Measurements from ENCODE around the gene RTBDN.

The RTBDN gene

DNA sequence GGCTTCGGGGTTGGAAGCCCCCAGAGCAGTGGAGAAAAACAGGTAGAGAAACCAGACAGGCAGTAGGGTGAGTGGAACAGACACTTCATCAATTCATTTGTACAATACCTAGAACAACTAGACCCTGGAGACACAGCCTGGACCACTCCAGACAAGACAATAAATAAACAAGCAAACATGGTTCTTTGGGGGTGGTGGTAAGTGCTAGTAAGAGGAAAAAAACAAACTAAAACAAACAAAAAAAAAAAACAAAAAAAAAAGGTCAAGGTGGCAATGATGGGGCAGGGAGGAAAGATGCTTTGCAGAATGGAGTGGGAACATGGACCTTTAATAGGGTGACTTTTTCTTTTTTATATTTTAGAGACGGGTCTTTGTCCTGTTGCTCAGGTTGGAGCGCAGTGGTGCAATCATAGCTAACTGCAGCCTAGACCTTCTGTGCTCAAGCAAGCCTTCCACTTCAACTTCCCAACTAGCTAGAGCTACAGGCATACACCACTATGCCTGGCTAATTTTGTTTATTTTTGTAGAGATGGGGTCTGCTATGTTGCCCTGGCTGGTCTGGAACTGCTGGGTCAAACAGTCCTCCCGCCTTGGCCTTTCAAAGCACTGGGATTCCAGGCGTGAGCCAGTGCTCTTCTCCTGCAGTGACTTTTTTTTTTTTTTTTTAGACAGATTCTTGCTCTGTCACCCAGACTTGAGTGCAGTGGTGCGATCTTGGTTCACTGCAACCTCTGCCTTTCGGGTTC is 40.0 kb downstream of the RTBDN start:
- TF ChIP-seq ZBTB7A (IDR thresholded peaks at IDR 0.05; ENCODE audit: low read depth): no peak
- no peak for TF ChIP-seq FOXM1 (IDR thresholded peaks at IDR 0.05; ENCODE audit: borderline replicate concordance, low read depth)
- TF ChIP-seq TAF1 (IDR thresholded peaks at IDR 0.05; ENCODE audit: low read depth): no peak
- TF ChIP-seq NFIC (IDR thresholded peaks at IDR 0.05): no peak
- TF ChIP-seq EP300 (IDR thresholded peaks at IDR 0.05; ENCODE audit: borderline replicate concordance): no peak
- TF ChIP-seq, protein P1, sequence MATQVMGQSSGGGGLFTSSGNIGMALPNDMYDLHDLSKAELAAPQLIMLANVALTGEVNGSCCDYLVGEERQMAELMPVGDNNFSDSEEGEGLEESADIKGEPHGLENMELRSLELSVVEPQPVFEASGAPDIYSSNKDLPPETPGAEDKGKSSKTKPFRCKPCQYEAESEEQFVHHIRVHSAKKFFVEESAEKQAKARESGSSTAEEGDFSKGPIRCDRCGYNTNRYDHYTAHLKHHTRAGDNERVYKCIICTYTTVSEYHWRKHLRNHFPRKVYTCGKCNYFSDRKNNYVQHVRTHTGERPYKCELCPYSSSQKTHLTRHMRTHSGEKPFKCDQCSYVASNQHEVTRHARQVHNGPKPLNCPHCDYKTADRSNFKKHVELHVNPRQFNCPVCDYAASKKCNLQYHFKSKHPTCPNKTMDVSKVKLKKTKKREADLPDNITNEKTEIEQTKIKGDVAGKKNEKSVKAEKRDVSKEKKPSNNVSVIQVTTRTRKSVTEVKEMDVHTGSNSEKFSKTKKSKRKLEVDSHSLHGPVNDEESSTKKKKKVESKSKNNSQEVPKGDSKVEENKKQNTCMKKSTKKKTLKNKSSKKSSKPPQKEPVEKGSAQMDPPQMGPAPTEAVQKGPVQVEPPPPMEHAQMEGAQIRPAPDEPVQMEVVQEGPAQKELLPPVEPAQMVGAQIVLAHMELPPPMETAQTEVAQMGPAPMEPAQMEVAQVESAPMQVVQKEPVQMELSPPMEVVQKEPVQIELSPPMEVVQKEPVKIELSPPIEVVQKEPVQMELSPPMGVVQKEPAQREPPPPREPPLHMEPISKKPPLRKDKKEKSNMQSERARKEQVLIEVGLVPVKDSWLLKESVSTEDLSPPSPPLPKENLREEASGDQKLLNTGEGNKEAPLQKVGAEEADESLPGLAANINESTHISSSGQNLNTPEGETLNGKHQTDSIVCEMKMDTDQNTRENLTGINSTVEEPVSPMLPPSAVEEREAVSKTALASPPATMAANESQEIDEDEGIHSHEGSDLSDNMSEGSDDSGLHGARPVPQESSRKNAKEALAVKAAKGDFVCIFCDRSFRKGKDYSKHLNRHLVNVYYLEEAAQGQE (IDR thresholded peaks at IDR 0.05; ENCODE audit: low read depth): no peak
- TF ChIP-seq YY1 (IDR thresholded peaks at IDR 0.05; ENCODE audit: low read depth): no peak

DNA sequence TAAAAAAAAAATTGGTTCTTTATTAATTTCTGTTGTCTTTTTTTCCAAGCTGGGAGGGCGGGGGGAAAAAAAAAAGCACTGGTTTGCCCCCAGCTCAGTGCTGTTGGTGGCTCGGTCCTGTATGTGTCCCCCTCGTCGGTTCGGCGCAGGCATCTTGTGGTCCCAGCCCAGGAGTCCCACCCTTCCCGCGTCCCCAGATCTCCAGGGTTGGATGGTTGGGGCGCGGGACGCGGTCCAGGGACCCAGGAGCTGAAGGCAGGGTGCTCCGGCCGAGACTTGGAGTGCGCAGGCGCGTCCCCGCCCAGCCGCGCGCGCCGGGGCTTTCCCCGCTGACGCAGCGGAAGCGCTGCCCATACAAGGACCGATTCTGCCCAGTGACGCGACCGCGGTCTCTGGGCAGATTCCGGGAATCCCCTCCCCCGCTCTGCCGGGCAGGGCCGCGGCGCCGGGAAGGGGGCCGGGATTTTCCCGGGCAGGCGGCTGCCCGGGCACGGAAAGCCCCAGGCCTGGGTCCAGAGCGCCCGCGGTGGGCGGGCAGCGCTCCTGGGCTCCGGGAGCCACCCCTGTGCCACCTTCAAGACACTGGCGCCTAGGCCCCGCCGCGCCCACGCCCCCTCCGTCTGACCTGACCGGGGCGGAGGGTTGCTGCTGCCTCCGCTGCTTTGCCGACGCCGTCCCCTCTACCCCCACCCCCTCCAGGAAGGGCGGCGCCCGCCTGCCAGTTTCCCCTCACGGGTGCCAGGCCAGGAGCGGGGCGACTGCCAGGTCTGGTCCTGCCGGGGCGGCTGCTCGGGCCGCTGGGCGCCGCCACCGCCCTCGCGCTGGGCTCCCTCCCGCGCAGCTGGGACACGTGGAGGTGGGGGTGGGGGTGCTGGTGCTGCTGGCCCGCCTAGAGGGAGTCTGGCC is 40.8 kb downstream of the RTBDN start:
- TF ChIP-seq TAF1 (IDR thresholded peaks at IDR 0.05; ENCODE audit: low read depth) (peak; percentile 65; the same call in 1 of the 2 replicates), FOXM1 (IDR thresholded peaks at IDR 0.05; ENCODE audit: borderline replicate concordance, low read depth) (no peak), YY1 (IDR thresholded peaks at IDR 0.05; ENCODE audit: low read depth) (0 out of 2 replicates have a peak, but pooled peaks have one; percentile 20), CEBPB (IDR thresholded peaks at IDR 0.05) (no peak), RAD21 (IDR thresholded peaks at IDR 0.05; ENCODE audit: low read depth) (0 out of 2 replicates have a peak, but pooled peaks have one; percentile 7), CREB1 (IDR thresholded peaks at IDR 0.05; ENCODE audit: low read depth) (peak; percentile 87), TCF12 (IDR thresholded peaks at IDR 0.05; ENCODE audit: low read depth) (peak; percentile 70; the same call in 1 of the 2 replicates), EP300 (IDR thresholded peaks at IDR 0.05; ENCODE audit: borderline replicate concordance) (peak; percentile 44; the same call in 1 of the 2 replicates), NFIC (IDR thresholded peaks at IDR 0.05) (peak; percentile 41), TEAD4 (IDR thresholded peaks at IDR 0.05) (peak; percentile 71), EGR1 (IDR thresholded peaks at IDR 0.05) (peak; percentile 58), ZBTB7A (IDR thresholded peaks at IDR 0.05; ENCODE audit: low read depth) (peak; percentile 89)
- TF ChIP-seq, protein P2, sequence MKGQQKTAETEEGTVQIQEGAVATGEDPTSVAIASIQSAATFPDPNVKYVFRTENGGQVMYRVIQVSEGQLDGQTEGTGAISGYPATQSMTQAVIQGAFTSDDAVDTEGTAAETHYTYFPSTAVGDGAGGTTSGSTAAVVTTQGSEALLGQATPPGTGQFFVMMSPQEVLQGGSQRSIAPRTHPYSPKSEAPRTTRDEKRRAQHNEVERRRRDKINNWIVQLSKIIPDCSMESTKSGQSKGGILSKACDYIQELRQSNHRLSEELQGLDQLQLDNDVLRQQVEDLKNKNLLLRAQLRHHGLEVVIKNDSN (IDR thresholded peaks at IDR 0.05): peak; percentile 78
- TF ChIP-seq, protein P1 (IDR thresholded peaks at IDR 0.05; ENCODE audit: low read depth): no peak; the same call in 1 of the 2 replicates
- TF ChIP-seq, protein P3, sequence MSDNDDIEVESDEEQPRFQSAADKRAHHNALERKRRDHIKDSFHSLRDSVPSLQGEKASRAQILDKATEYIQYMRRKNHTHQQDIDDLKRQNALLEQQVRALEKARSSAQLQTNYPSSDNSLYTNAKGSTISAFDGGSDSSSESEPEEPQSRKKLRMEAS (IDR thresholded peaks at IDR 0.05): peak; percentile 97

DNA sequence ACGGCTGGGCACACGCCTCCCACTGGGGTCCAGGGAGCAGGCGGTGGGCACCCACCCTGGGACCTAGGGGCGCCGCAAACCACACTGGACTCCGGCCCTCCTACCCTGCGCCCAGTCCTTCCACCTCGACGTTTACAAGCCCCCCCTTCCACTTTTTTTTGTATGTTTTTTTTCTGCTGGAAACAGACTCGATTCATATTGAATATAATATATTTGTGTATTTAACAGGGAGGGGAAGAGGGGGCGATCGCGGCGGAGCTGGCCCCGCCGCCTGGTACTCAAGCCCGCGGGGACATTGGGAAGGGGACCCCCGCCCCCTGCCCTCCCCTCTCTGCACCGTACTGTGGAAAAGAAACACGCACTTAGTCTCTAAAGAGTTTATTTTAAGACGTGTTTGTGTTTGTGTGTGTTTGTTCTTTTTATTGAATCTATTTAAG is 41.5 kb downstream of the RTBDN start:
- TF ChIP-seq YY1 (IDR thresholded peaks at IDR 0.05; ENCODE audit: low read depth): no peak
- no peak for TF ChIP-seq NFIC (IDR thresholded peaks at IDR 0.05)
- TF ChIP-seq CREB1 (IDR thresholded peaks at IDR 0.05; ENCODE audit: low read depth): no peak
- no peak for TF ChIP-seq RAD21 (IDR thresholded peaks at IDR 0.05; ENCODE audit: low read depth)
- no peak for TF ChIP-seq FOXM1 (IDR thresholded peaks at IDR 0.05; ENCODE audit: borderline replicate concordance, low read depth)
- 0 out of 2 replicates have a peak, but pooled peaks have one; percentile 64 for TF ChIP-seq ZBTB7A (IDR thresholded peaks at IDR 0.05; ENCODE audit: low read depth)

DNA sequence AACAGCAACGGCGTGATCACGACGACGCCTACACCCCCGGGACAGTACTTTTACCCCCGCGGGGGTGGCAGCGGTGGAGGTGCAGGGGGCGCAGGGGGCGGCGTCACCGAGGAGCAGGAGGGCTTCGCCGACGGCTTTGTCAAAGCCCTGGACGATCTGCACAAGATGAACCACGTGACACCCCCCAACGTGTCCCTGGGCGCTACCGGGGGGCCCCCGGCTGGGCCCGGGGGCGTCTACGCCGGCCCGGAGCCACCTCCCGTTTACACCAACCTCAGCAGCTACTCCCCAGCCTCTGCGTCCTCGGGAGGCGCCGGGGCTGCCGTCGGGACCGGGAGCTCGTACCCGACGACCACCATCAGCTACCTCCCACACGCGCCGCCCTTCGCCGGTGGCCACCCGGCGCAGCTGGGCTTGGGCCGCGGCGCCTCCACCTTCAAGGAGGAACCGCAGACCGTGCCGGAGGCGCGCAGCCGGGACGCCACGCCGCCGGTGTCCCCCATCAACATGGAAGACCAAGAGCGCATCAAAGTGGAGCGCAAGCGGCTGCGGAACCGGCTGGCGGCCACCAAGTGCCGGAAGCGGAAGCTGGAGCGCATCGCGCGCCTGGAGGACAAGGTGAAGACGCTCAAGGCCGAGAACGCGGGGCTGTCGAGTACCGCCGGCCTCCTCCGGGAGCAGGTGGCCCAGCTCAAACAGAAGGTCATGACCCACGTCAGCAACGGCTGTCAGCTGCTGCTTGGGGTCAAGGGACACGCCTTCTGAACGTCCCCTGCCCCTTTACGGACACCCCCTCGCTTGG is 42.1 kb downstream of the RTBDN start:
- TF ChIP-seq YY1 (IDR thresholded peaks at IDR 0.05; ENCODE audit: low read depth): peak; percentile 45; the same call in 1 of the 2 replicates
- no peak for TF ChIP-seq EP300 (IDR thresholded peaks at IDR 0.05; ENCODE audit: borderline replicate concordance)
- TF ChIP-seq, protein P3 (IDR thresholded peaks at IDR 0.05): peak; percentile 56; the same call in 1 of the 2 replicates
- no peak for TF ChIP-seq ZBTB7A (IDR thresholded peaks at IDR 0.05; ENCODE audit: low read depth)
- TF ChIP-seq RAD21 (IDR thresholded peaks at IDR 0.05; ENCODE audit: low read depth): no peak
- TF ChIP-seq, protein P1 (IDR thresholded peaks at IDR 0.05; ENCODE audit: low read depth): no peak
- TF ChIP-seq FOXM1 (IDR thresholded peaks at IDR 0.05; ENCODE audit: borderline replicate concordance, low read depth): no peak
- peak; percentile 16; the same call in 1 of the 2 replicates for TF ChIP-seq TEAD4 (IDR thresholded peaks at IDR 0.05)
- TF ChIP-seq CEBPB (IDR thresholded peaks at IDR 0.05): no peak
- TF ChIP-seq TAF1 (IDR thresholded peaks at IDR 0.05; ENCODE audit: low read depth): no peak
- TF ChIP-seq EGR1 (IDR thresholded peaks at IDR 0.05): peak; percentile 31; the same call in 1 of the 2 replicates
- TF ChIP-seq TCF12 (IDR thresholded peaks at IDR 0.05; ENCODE audit: low read depth): no peak
- TF ChIP-seq, protein P2 (IDR thresholded peaks at IDR 0.05): peak; percentile 74
